ENCODE measurements around the gene DLG2.
"Not testable (repeated sequence)": the region's sequence is repeated elsewhere in the genome, so short reads cannot be mapped to it uniquely, and the experiment has no call there.

Gene DLG2

DNA sequence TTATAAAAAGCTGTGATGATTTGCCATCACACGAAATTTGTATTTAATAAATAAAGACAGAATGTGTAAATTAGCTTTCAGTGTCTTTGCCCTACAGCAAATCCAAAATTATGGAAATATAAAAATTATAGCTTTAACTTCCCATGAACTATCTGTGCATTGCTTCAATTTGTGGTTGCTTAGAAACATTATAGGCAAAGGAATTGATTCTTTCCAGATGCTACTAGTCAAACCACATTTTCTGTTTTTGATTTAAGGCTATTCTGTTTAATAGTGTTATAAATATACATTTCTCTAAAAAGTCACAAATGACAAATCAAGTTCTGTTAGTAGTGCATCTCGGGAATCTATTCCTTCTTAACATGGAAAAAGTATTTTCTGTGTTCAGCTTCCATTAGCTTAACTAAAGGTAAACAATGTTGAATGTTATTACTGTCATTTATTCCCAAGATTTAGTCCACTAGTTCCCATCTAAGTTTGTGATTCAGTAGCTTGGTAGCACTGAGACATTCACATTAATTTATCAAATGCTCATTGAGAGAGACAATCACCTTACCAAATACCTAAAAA is 1254.7 kb downstream of the DLG2 start:
- DNase-seq (ENCODE audit: low spot score): no peak

GRCh38 chr11:84358034-84358433 is 1269.1 kb downstream of the DLG2 start:
- no peak for DNase-seq (ENCODE audit: low spot score)

DNA sequence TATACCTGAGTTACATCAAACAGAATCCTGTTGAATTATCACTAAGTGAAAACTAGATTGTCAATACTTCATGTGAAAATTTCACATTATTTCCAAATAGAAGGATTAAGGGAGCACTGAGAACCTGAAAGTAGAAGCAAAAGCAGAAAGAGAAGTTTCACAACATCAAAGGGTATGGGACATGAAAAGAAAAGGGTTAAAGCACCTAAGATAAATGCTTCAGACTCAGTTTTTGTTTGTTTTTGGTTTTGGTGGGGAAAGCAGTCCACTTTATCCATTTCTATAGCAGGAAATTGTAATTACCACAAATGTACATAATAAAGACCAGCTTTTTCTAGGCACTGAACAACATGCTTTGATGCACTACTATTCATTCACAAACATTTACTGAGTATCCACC is 1271.2 kb downstream of the DLG2 start:
- DNase-seq (ENCODE audit: low spot score): no peak

DNA sequence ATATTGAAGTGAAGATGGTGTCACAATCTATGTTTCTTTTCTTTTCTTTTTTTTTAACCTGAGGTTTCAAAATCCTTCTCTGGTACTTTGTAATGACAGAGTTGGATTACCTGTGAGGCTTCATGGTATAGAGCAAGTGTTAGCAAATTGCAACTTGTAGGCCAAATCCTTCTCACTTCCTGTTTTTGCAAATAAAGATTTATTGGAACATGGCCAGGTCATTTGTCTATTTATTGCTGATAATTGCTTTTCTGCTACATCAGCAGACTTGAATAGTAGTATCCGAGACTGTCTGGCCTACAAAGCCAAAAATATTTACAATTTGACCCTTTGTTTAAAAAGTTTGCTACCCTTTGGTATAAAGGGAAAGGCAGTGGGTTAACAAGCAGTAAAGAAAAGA is 1281.5 kb downstream of the DLG2 start:
- no peak for DNase-seq (ENCODE audit: low spot score)

DNA sequence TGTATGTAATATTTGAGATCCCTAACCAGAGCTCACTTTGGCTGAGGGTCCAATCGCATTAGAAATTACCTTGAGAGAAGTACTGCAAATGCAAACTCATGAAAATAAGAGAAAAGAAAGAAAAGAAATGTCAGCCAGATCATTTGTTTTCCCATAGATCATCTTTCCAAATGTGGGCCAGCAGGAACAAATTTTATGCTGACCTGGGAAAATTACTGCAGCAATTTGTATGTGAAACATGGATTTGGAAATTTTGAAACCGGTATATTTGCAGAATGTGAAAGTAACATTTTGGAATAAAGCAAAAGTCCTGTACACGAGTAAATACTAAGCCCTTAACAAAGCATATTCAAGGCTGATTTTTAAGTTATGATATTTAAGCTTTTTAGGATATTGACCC is 1282.1 kb downstream of the DLG2 start:
- no peak for DNase-seq (ENCODE audit: low spot score)

DNA sequence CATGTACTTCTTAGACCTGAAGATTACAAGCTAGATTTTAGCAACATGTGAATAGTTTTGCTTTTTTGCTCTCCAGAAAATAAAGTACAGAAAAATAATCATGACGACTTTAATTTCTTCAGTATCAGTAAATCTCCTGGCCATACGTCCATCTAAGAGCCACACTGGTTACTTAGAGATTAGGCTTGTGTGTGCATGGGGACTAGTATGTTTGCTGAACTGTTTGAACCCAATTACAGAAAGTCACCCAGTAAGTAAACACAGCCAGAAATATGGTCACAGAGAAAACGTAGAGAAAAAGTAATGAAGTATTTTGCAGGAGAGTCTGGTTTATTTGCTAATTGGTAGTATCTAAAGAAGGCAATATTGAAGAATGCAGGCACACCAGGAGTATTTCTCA is 1287.3 kb downstream of the DLG2 start:
- DNase-seq (ENCODE audit: low spot score): no peak

DNA sequence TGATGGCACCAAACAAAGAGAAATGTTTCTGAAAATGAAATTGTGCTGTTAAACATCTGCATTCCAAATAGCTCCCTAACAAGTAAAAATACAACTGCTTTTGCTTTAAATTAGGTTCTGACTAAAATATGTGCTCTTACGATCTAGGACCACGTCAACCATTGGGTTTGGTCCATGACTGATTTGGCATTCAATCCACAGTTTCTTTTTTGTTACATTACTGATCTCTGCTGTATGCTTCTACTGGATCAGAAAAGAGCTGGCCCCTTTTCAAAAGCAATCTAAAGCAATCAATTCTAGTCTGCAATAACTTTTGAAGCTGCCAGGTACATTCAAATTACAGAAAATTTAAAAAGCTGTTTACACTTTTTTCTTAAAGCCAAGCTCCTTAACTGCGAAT is 1293.9 kb downstream of the DLG2 start:
- no peak for DNase-seq (ENCODE audit: low spot score)

DNA sequence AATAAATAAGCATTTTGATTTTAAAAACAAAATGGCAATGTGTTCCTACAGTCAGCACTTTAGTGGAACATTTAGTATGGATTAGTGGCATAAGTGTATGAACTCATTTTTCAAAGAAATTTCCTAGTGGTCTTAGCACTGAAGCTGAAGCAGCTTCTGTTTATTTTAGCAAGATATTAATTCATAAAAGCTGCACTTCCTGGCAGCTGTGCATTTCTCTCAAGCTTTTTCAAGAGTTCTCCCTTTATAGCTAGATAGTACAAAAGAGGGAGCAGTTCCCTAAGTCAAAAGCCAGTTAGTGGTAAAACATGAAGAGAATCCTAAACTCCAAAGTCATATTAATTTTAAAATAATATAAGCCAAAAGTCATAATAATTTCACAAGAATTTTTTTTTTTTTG is 1304.9 kb downstream of the DLG2 start:
- no peak for DNase-seq (ENCODE audit: low spot score)

GRCh38 chr11:84319863-84320262 is 1307.3 kb downstream of the DLG2 start:
- no peak for DNase-seq (ENCODE audit: low spot score)

DNA sequence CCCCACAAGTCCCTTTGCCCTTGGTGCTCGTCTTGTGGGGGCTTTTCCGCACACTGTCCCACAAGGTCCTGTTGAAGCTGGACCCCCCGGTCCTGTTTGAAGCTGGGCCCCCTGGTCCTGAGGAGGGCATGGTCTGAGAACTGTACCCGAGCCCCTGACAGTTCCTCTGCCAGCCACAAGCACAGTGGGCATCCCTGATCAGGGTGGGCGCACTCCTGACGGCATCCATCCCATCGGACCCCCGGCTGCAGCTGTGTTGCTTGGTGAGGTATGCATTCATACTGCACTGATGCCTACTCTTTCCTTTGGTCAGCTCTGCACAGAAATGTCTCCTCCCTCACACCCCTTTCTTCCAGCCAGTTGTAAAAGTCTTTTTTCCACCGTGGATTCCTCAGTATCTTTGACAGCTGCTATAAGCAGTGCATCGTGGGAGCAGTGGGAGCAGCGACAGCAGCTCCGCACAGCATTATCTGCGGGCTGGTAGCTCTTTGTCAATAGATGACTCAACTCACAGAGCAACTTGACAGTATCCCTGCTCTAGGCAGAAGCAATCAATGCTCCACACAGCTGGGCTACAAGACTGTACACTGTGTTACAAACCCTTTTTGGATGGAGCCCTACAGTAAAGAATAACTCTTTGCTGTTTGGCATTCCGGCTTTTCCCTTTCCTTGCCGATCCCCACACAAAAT is 1310.1 kb downstream of the DLG2 start:
- DNase-seq (ENCODE audit: low spot score): no peak

GRCh38 chr11:84313830-84314359 is 1313.2 kb downstream of the DLG2 start:
- DNase-seq (ENCODE audit: low spot score): no peak

DNA sequence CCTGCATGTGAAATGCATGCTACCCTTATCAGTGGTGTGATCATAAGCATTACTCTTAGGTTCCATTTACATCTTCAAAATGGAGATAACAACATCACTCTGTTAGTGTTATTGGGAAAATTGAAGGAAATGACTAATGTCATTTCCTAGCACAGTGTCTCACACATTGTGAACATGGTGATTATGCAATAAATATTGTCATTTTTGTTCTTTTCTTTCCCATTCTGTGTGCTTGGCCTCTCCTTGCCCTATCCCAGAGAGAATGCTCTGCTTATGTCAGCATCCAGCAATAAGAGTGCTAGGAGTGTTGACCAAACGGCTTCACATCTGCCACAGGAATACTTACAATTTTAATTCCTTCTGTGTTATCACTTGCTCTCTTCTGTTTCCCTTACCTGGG is 1316.9 kb downstream of the DLG2 start:
- DNase-seq (ENCODE audit: low spot score): no peak

DNA sequence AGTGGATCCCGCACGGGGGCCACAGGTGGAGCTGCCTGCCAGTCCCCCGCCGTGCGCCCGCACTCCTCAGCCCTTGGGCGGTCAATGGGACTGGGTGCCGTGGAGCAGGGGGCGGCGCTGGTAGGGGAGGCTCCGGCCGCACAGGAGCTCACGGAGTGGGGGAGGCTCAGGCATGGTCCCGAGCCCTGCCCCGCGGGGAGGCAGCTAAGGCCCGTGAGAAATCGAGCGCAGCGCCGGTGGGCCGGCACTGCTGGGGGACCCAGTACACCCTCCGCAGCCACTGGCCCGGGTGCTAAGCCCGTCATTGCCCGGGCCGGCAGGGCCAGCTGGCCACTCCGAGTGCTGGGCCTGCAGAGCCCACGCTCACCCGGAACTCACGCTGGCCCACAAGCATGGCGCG is 1318.7 kb downstream of the DLG2 start:
- DNase-seq (ENCODE audit: low spot score): not testable (repeated sequence)

DNA sequence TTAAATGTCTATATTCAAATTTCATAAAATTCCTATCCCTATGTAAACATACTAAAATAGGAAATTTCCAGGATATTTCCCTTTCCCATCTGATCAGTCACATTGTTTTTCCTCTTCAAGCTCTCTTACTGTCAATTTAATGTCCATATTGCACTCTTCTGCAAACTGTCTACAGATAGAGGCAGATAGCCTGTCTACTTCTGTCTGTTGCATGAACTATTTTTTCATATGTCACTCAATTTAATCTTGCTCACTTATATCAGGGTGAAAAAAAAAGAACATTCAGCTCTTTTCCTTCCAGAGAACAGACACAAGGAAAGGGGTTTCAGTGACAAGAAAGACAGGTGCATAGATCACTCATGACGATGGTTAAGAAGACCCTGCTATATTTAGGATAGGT is 1327.1 kb downstream of the DLG2 start:
- DNase-seq (ENCODE audit: low spot score): no peak

- DNase-seq (ENCODE audit: low spot score): no peak
Measured at GRCh38 chr11:84297570-84297969, 1329.6 kb downstream of the DLG2 start.

- no peak for DNase-seq (ENCODE audit: low spot score)
Measured at GRCh38 chr11:84295815-84296214, 1331.3 kb downstream of the DLG2 start.

DNA sequence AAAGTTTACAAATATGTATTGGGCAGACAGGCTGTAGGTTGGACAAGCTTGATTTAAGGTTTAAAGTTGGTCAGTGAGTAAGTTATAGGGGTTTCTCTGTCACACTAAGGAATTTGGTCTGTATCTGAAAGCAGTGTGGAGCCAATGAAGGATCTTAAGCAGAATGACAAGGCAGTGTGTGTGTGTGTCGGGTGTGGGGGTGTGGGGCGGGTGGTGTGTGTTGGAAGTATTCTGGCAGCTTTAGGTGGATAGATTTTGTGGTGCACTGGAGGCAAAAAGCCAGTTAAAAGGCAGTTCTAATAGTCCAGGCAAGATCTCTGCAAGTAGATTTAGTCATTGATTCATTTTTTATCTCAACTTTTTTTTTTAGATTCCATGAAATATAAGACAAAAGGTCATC is 1334.2 kb downstream of the DLG2 start:
- DNase-seq (ENCODE audit: low spot score): no peak

DNA sequence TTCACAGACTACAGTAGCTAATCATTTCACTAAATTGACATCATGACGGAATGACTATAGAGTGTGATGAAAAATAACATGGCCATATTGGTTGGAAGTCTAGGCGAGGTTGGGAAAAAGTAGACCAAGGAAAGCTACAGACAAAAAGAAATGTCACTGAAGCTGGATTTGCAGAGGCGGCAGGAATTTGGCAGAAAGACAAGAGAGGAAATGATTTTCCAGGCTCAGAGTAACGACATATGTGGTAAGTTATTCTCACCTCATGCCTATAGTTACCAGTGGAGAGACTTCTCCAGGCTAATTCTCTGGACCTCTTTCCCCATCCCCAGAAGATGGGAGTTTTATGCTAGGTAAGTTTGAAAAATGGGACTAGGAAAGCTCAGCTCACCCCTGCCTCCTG is 1335.1 kb downstream of the DLG2 start:
- DNase-seq (ENCODE audit: low spot score): no peak

DNA sequence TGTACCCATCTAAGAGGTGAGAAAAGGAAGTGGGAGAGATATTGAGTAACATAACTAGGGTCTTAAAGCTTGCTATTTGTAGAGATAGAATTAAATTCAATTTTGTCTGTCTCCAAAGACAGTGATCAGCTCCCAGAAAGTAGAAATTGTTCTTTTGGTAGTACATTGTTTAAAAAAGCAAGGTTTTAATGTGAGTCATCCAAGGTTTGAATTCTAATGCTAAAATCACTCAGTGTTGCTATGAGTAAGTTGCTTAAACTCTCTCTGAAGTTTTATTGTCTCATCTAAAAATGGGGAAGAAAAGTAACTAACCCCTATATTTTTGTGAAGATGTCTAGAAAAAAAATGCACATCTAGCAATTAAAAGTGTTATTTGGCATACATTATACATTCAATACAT is 1336.5 kb downstream of the DLG2 start:
- DNase-seq (ENCODE audit: low spot score): no peak

- no peak for DNase-seq (ENCODE audit: low spot score)
Measured at GRCh38 chr11:84289381-84289906, 1337.7 kb downstream of the DLG2 start.

DNA sequence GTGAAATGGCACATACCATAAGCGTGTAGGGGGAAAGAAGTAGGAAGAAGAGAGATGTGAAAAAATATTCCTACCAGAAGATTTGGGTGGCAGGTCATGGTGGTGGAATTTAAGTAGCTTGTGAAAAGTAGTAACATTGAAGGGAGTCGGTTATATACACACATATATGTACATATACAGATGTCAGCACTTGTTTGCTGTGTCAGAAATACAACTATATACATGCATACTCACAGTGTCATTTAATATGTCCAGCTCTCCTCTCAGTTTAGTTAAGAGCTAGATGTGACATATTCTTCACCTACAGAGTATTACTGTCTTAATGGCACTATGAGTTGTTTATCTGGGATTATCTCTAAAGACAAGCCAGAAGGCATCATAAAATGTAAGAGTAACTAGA is 1353.6 kb downstream of the DLG2 start:
- DNase-seq (ENCODE audit: low spot score): no peak

DNA sequence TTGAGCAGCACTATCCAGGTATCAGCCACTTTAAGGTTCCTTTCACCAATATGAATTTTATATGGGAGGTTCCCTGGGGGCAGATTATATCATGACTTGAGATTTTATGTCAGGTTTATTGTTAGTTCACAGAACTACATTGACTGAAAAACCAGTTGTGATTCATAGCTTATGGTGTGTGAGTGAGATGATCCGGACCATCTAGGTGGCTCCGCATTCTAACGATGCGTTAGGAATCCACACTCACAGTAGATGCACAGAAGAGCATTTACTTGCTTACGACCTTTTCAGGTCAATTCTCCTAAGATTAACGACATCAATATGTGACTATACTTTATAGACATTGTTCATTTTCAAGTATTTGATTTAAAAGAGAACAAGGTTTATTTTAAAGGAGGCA is 1356.7 kb downstream of the DLG2 start:
- no peak for DNase-seq (ENCODE audit: low spot score)

- DNase-seq (ENCODE audit: low spot score): no peak
Measured at GRCh38 chr11:84264066-84264465, 1363.1 kb downstream of the DLG2 start.

GRCh38 chr11:84261707-84262106 is 1365.4 kb downstream of the DLG2 start:
- no peak for DNase-seq (ENCODE audit: low spot score)

All from SW480 (cell line).